ENCODE results near the gene TCF21.

GRCh38 chr6:133917781-133918180, 28.9 kb downstream of the TCF21 start:
- TF ChIP-seq SKIL (IDR thresholded peaks at IDR 0.05; ENCODE audit: low read depth, poor library complexity, severe bottlenecking) (no peak), RAD21 (IDR thresholded peaks at IDR 0.05; ENCODE audit: insufficient read depth, low read depth, low read length) (no peak)

Data from GM12878 (cell line).